Gastroesophageal sphincter (tissue), 4 donors: ENCODE data around the gene MYD88. TPM values are rescaled to one million over a fixed set of nuclear protein-coding genes. Genes with fewer than 3 reads are reported as not detected.

ENCODE experiments used
- ATAC-seq: fragments of 150-250 bp; one replicate; pipeline ENCODE4 v1.9.1; 2016; ENCODE audit warnings: mild to moderate bottlenecking, moderate library complexity
- H3K27ac ChIP-seq, 4 donors: fragments of 200-600 bp; sonication (generic) in 3 of 4; 1 replicate in 3 of 4; 2 replicates in 1 of 4; pipeline ENCODE4 v1.5.1; 2016 to 2019
- H3K27me3 ChIP-seq: fragments of 200-600 bp; sonication (generic); one replicate; pipeline ENCODE4 v1.5.1; 2019
- H3K36me3 ChIP-seq, 2 donors: fragments of 200-600 bp; sonication (generic); one replicate each; pipeline ENCODE4 v1.5.1; 2019; ENCODE audit warnings: control low read depth in 1 of 2
- H3K4me1 ChIP-seq, 3 donors: fragments of 200-600 bp; sonication (generic); 1 replicate in 2 of 3; 2 replicates in 1 of 3; pipeline ENCODE4 v1.5.1; 2016 to 2019; ENCODE audit warnings: control low read depth in 2 of 3
- H3K4me3 ChIP-seq, 2 donors: fragments of 200-600 bp; sonication (generic); one replicate each; pipeline ENCODE4 v1.5.1; 2019; ENCODE audit warnings: mild to moderate bottlenecking in 1 of 2, moderate library complexity in 1 of 2
- H3K9me3 ChIP-seq, 3 donors: fragments of 200-600 bp; sonication (generic); one replicate each; pipeline ENCODE4 v1.5.1; 2017 to 2019; ENCODE audit warnings: control low read depth in 2 of 3
- CTCF ChIP-seq, 4 experiments: fragments of 200-600 bp in 2 of 4; fragments of 450-650 bp in 2 of 4; sonication (generic) in 1 of 4; IDR thresholded peaks; one replicate each; pipeline ENCODE4 v1.5.1; 2017 to 2019; ENCODE audit warnings: antibody characterized with exemption in 4 of 4, mild to moderate bottlenecking in 2 of 4, moderate library complexity in 2 of 4
- EP300 ChIP-seq: sonication (generic); formaldehyde crosslinking; IDR thresholded peaks from one replicate; pipeline ENCODE4 v1.6.1; 2017; ENCODE audit warnings: antibody characterized with exemption, mild to moderate bottlenecking
- POLR2A ChIP-seq, 2 donors: fragments of 450-650 bp; IDR thresholded peaks; one replicate each; pipeline ENCODE4 v1.6.1; 2017; ENCODE audit warnings: antibody characterized with exemption in 2 of 2, mild to moderate bottlenecking in 2 of 2, moderate library complexity in 1 of 2
- POLR2AphosphoS5 ChIP-seq: sonication (generic); formaldehyde crosslinking; IDR thresholded peaks from one replicate; pipeline ENCODE4 v1.6.1; 2017; ENCODE audit warnings: antibody characterized with exemption
- WGBS, 2 donors: methylation state at CpG; one replicate each; pipeline ENCODE4 v1.1.5; 2018; ENCODE audit warnings: low coverage in 1 of 2; 5-methylcytosine and 5-hydroxymethylcytosine counted together
- total RNA-seq, 4 donors: library from RNA; depleted of rRNA; stranded (reverse); fragments of >200 nt; gene quantifications; one replicate each; pipeline ENCODE4 v1.1.0, GENCODE V29; 2016

MYD88 gene
- total RNA-seq, 4 donors from 2014 or later: 18.5 to 36.8 (median 29.6) TPM

GRCh38 chr3:38136393-38136776 is 2.1 kb upstream of the MYD88 start:
- ATAC-seq: no peak
- Histone ChIP-seq H3K27ac (peak overlapping the region; percentile 19 to 94 (median 88)), H3K27me3 (no peaks in the 10 kb centered on the region), H3K4me1 (peaks cover 5 to 68% (median 21%) of the 10 kb centered on the region in 3 donors), H3K36me3 (peaks cover 0 to 53% of the 10 kb centered on the region in 2 donors), H3K9me3 (no peaks in the 10 kb centered on the region), H3K4me3 (peak overlapping the region; percentile 79 to 96)
- no peak for TF ChIP-seq POLR2A (IDR thresholded peaks at IDR 0.05)
- no peak for TF ChIP-seq CTCF (IDR thresholded peaks at IDR 0.05)
- 0% methylated on average over 1 to 2 of the region's 20 CpGs for WGBS, 2 donors

GRCh38 chr3:38136777-38137614 is 1.5 kb upstream of the MYD88 start, which contains the start of gene ACAA1:
ACAA1 (minus strand) TSS chr3:38137127; CDS start chr3:38137035, 92 bp downstream.
- 0 to 2% methylated on average over 8 to 15 of the region's 66 CpGs for WGBS, 2 donors
- H3K27me3 ChIP-seq: no peaks in the 10 kb centered on the region
- H3K27ac ChIP-seq: peak within 1 kb of the TSS; percentile 87 to 96 (median 93)
- H3K9me3 ChIP-seq: no peaks in the 10 kb centered on the region
- ATAC-seq: peak; percentile 98
- H3K4me3 ChIP-seq: peak within 1 kb of the TSS; percentile 79 to 96
- peaks cover 5 to 64% (median 21%) of the 10 kb centered on the region in 3 donors for H3K4me1 ChIP-seq
- peaks cover 0 to 53% of the 10 kb centered on the region in 2 donors for H3K36me3 ChIP-seq
- TF ChIP-seq CTCF (IDR thresholded peaks at IDR 0.05) (peak in 1 of 4 experiments; percentile 32), EP300 (no peak), POLR2AphosphoS5 (peak; percentile 94), POLR2A (IDR thresholded peaks at IDR 0.05) (peak; percentile 68 to 70)

- 18 to 23% methylated on average over 7 to 8 of the region's 22 CpGs for WGBS, 2 donors
- H3K9me3 ChIP-seq: no peaks in the 10 kb centered on the region
- ATAC-seq: peak; percentile 46
- H3K36me3 ChIP-seq: peaks cover 0 to 51% of the 10 kb centered on the region in 2 donors
- no peaks in the 10 kb centered on the region for H3K27me3 ChIP-seq
- TF ChIP-seq CTCF (IDR thresholded peaks at IDR 0.05): peak in 2 of 4 experiments; percentile 5 to 18
- TF ChIP-seq POLR2AphosphoS5: no peak
- peak overlapping the region; percentile 87 to 96 (median 93) for H3K27ac ChIP-seq
- peaks cover 5 to 58% (median 21%) of the 10 kb centered on the region in 3 donors for H3K4me1 ChIP-seq
- peak overlapping the region; percentile 76 to 96 for H3K4me3 ChIP-seq
Measured at GRCh38 chr3:38137615-38138348, 679 bp upstream of the MYD88 start.

GRCh38 chr3:38139191-38139590 is 730 bp downstream of the MYD88 start:
- Histone ChIP-seq H3K27me3 (no peaks in the 10 kb centered on the region), H3K9me3 (no peaks in the 10 kb centered on the region), H3K4me3 (peak overlapping the region; percentile 76 to 96), H3K36me3 (peaks cover 0 to 37% of the 10 kb centered on the region in 2 donors), H3K27ac (peak overlapping the region; percentile 87 to 96 (median 93)), H3K4me1 (peaks cover 5 to 49% (median 21%) of the 10 kb centered on the region in 3 donors)
- TF ChIP-seq CTCF (IDR thresholded peaks at IDR 0.05): no peak
- no peak for TF ChIP-seq EP300
- no peak for TF ChIP-seq POLR2AphosphoS5
- TF ChIP-seq POLR2A (IDR thresholded peaks at IDR 0.05): no peak
- no peak for ATAC-seq
- 12% methylated on average over 8 of the region's 8 CpGs; no CpG with 5 or more reads in 1 of the 2 donors for WGBS, 2 donors
